H1 (cell line): ENCODE results near the gene LAMA3.

Experiments
- POLR2AphosphoS5 ChIP-seq: IDR thresholded peaks from 2 replicates; pipeline ENCODE4 v1.6.1; 2011; ENCODE audit warnings: low read depth, low read length
- TBP ChIP-seq: IDR thresholded peaks from 2 replicates; pipeline ENCODE4 v1.6.1; 2011; ENCODE audit warnings: low read depth, low read length, improper control_type of control experiment

GRCh38 chr18:24003903-24004640 lies 314.8 kb downstream of the LAMA3 start:
- TF ChIP-seq POLR2AphosphoS5 (no peak), TBP (no peak)
